RWPE2 (cell line): ENCODE data around the gene SLC35B3.

Experiments used
- ATAC-seq: fragments of 200-7000 bp; cut with Tn5 transposase; 3 replicates; pipeline ENCODE4 v1.9.1; 2021; ENCODE audit warnings: low read depth
- DNase-seq: peaks from one replicate; pipeline ENCODE4 v3.0.0-alpha.2; 2020; ENCODE audit warnings: low spot score
- H3K27ac ChIP-seq: fragments of 450-650 bp; 2 replicates; pipeline ENCODE4 v1.5.1; 2017; ENCODE audit warnings: mild to moderate bottlenecking; ENCODE audit not compliant: poor library complexity, severe bottlenecking
- H3K27me3 ChIP-seq: fragments of 250-450 bp; sonication (Bioruptor Pico); 2 replicates; pipeline ENCODE4 v1.5.1; 2021; ENCODE audit warnings: mild to moderate bottlenecking, moderate library complexity; ENCODE audit not compliant: insufficient read depth, poor library complexity, severe bottlenecking
- H3K36me3 ChIP-seq: fragments of 250-450 bp; sonication (Bioruptor Pico); 2 replicates; pipeline ENCODE4 v1.5.1; 2020; ENCODE audit warnings: low read depth, mild to moderate bottlenecking, moderate library complexity
- H3K4me1 ChIP-seq: fragments of 250-450 bp; sonication (Bioruptor Pico); 2 replicates; pipeline ENCODE4 v1.5.1; 2021; ENCODE audit warnings: mild to moderate bottlenecking, moderate library complexity; ENCODE audit not compliant: insufficient read depth, poor library complexity, severe bottlenecking
- H3K4me3 ChIP-seq: fragments of 250-450 bp; sonication (Bioruptor Pico); 2 replicates; pipeline ENCODE4 v1.5.1; 2021; ENCODE audit warnings: mild to moderate bottlenecking, moderate library complexity; ENCODE audit not compliant: severe bottlenecking
- H3K9me3 ChIP-seq: fragments of 250-450 bp; sonication (Bioruptor Pico); 2 replicates; pipeline ENCODE4 v1.5.1; 2021; ENCODE audit warnings: mild to moderate bottlenecking, moderate library complexity; ENCODE audit not compliant: severe bottlenecking
- TF ChIP-seq, protein P1 (sequence below): fragments of 450-650 bp; IDR thresholded peaks from one replicate; pipeline ENCODE4 v1.5.1; 2017; ENCODE audit warnings: mild to moderate bottlenecking, moderate library complexity; ENCODE audit not compliant: poor library complexity, severe bottlenecking

Gene SLC35B3

DNA sequence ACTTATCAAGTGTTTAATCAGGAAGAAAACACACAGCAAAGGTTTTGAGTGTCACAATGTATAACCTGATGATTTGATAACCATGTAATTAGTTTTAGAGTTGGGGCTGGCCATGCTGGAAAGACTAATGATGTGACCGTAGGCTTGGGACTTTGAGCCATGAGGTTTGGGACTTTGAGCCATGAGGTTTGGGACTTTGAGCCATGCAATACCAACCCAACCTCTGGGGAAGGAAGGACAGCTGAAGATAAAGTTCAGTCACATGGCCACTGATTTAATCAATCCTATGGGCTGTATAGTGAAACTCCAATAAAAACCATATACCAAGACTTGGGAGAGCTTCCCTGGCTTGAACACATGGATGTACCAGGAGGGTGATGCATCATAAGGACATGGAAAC is 32.8 kb downstream of the SLC35B3 start:
- no peaks in the 10 kb centered on the region for H3K36me3 ChIP-seq
- no peaks in the 10 kb centered on the region for H3K4me1 ChIP-seq
- TF ChIP-seq, protein P1, sequence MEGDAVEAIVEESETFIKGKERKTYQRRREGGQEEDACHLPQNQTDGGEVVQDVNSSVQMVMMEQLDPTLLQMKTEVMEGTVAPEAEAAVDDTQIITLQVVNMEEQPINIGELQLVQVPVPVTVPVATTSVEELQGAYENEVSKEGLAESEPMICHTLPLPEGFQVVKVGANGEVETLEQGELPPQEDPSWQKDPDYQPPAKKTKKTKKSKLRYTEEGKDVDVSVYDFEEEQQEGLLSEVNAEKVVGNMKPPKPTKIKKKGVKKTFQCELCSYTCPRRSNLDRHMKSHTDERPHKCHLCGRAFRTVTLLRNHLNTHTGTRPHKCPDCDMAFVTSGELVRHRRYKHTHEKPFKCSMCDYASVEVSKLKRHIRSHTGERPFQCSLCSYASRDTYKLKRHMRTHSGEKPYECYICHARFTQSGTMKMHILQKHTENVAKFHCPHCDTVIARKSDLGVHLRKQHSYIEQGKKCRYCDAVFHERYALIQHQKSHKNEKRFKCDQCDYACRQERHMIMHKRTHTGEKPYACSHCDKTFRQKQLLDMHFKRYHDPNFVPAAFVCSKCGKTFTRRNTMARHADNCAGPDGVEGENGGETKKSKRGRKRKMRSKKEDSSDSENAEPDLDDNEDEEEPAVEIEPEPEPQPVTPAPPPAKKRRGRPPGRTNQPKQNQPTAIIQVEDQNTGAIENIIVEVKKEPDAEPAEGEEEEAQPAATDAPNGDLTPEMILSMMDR: no peak
- H3K27ac ChIP-seq: no peak overlapping the region
- DNase-seq (no peak), ATAC-seq (no peak)
- no peaks in the 10 kb centered on the region for H3K9me3 ChIP-seq
- no peaks in the 10 kb centered on the region for H3K27me3 ChIP-seq
- H3K4me3 ChIP-seq: no peak overlapping the region

DNA sequence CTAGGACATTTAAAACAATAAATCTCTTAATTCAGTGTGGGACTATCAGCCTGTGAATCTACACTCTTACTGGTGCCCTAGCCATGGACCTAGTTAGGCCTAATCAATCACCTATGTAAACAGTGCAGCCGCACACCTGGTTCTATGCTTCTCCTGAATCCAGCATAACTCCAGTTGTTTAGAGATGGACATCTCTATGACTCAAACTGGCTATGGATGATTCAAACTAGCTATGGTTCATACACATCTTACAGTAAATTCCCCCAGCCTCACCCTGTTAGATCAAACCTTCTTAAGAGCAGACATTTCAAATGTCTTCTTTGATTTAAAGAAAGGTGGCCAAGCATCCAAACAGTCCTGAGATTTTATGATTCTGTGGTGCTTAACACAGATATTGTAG is 34.7 kb downstream of the SLC35B3 start:
- TF ChIP-seq, protein P1: no peak
- Histone ChIP-seq H3K4me3 (no peak overlapping the region), H3K4me1 (no peaks in the 10 kb centered on the region), H3K9me3 (no peaks in the 10 kb centered on the region), H3K36me3 (no peaks in the 10 kb centered on the region), H3K27me3 (no peaks in the 10 kb centered on the region), H3K27ac (no peak overlapping the region)
- peak; percentile 71 for ATAC-seq
- no peak for DNase-seq

DNA sequence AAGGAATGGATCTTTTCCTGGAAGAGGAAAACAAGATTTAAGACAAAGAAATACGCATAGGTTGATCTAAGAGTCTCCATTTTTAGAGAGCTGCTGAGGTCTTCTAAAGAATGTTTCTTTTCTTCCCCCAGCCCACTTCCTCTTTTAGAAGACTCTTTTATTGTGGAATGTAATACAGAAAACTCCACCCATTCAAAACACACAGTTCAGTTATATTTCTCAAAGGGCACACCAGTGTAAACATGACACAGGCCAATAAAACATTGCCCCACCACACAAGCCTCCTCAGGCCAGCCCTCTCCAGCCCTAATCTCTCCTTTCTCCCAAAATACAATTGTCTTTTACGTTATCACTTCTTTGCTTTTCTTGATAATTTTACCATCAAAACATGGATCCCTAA is 42.8 kb downstream of the SLC35B3 start:
- no peak overlapping the region for H3K4me3 ChIP-seq
- DNase-seq: no peak
- TF ChIP-seq, protein P1: no peak
- no peak overlapping the region for H3K27ac ChIP-seq
- H3K27me3 ChIP-seq: no peaks in the 10 kb centered on the region
- ATAC-seq: no peak
- H3K36me3 ChIP-seq: no peaks in the 10 kb centered on the region
- H3K4me1 ChIP-seq: no peaks in the 10 kb centered on the region
- H3K9me3 ChIP-seq: no peaks in the 10 kb centered on the region

DNA sequence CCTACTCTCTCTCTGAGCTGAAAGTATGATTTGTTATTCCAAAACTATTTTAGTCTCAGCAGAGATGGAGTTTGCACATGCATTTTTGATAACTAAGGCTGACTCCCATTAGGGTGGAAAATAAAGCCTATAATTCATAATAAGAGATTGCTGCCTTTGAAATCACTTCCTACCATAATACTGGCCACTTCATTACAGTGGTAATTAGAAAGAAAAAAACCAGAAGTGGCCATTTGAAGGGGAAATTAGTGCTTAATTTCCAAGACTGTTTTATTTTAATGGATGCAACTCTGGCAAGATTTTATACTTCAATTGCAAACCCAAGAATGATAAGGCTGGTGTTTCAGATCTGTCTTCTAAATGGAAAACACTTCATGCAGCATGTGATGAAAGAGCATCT is 43.4 kb downstream of the SLC35B3 start:
- ATAC-seq (no peak), DNase-seq (no peak)
- no peak overlapping the region for H3K4me3 ChIP-seq
- no peaks in the 10 kb centered on the region for H3K4me1 ChIP-seq
- H3K27me3 ChIP-seq: no peaks in the 10 kb centered on the region
- no peaks in the 10 kb centered on the region for H3K36me3 ChIP-seq
- TF ChIP-seq, protein P1: no peak
- H3K9me3 ChIP-seq: no peaks in the 10 kb centered on the region
- H3K27ac ChIP-seq: no peak overlapping the region

DNA sequence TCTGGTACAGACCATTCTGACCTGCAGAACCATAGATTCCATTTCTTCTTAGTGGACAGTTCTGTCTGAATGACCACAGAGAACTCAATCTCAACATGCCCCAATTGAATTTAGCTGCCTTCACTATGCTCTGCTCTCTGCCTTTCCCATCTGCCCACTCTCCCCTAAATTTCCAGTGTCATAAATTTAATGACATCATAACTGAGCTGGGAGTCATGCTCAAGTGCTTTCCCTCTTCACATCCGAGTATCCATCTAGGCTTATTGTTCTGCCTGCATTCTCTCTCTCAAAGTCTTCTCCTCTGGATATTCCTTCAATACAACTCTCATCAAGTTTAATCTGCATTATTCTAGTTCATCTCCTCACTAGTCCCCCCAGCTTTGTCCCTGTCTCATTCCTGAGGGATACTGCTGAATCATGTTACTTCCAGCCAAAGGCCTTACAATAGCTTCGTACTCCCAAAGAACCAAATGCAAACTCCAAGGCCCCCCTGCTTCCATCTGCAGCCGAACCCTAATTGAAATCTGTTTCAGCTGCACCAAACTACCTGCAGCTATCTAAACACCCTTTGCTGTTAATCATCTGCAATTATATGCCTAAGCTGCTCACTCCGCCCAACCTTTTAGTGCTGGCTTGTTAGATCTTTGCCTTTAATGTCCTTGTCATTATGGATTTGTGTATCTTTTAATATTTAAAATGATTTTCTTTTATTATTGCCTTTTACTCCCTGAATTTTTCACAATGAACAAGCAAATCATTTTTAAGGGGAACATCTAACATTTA is 46.1 kb downstream of the SLC35B3 start:
- no peaks in the 10 kb centered on the region for H3K27me3 ChIP-seq
- no peaks in the 10 kb centered on the region for H3K36me3 ChIP-seq
- H3K27ac ChIP-seq: no peak overlapping the region
- no peak overlapping the region for H3K4me3 ChIP-seq
- ATAC-seq (no peak), DNase-seq (no peak)
- TF ChIP-seq, protein P1: no peak
- no peaks in the 10 kb centered on the region for H3K9me3 ChIP-seq
- no peaks in the 10 kb centered on the region for H3K4me1 ChIP-seq
